K562 (cell line): ENCODE measurements around the gene PDE6B. TPM values are rescaled to one million over a fixed set of nuclear protein-coding genes. Genes with fewer than 3 reads are reported as not detected.

ENCODE experiments used
- ATAC-seq: fragments of 200-7000 bp; cut with Tn5 transposase; 3 replicates; pipeline ENCODE4 v1.9.1; 2020; ENCODE audit warnings: moderate library complexity
- BruUV-seq: library from RNA; stranded (reverse); fragments of 400-500 nt; replicated peaks from 2 replicates; lab custom pipeline; 2021; lab: Mats Ljungman, UMichigan
- CTCF ChIA-PET: fragments of 300-600 bp; formaldehyde crosslinking; extraction: SDS; loops from one replicate; lab custom pipeline; 2021; ENCODE audit warnings: low intra/inter-chr PET ratio; lab: Yijun Ruan, JAX
- POLR2A ChIA-PET: fragments of 300-600, 350-650 bp; sonication (Branson Sonifier 250); formaldehyde crosslinking; extraction: SDS; loops from one replicate; lab custom pipeline; 2021; ENCODE audit warnings: antibody characterized with exemption, inconsistent platforms; lab: Yijun Ruan, JAX
- DNase-seq, 4 experiments: peaks; one replicate each; pipeline versions ENCODE4 v3.0.0 to v3.0.0-alpha.2; 2011 to 2018; ENCODE audit warnings: low spot score in 3 of 4, mixed read lengths in 3 of 4; ENCODE audit errors: extremely low read depth in 1 of 4
- FAIRE-seq: peaks from 2 replicates; lab custom pipeline; 2011; peaks lifted over from hg19 to GRCh38; lab: Jason Lieb, UNC
- H2AFZ ChIP-seq: 2 replicates; pipeline ENCODE4 v1.6.0; 2011; ENCODE audit warnings: low read depth, low read length, control low read depth, inconsistent platforms
- H3K27ac ChIP-seq: fragments of 200-600 bp; 3 replicates; pipeline ENCODE4 v1.8.0; 2011; ENCODE audit warnings: low read depth, mild to moderate bottlenecking, control low read depth, inconsistent platforms, low read length, moderate library complexity, mixed read lengths; ENCODE audit errors: extremely low read depth
- H3K27me3 ChIP-seq, 2 experiments: fragments of 300-600 bp in 1 of 2; 2 replicates in 1 of 2; 3 replicates in 1 of 2; pipeline versions ENCODE4 v1.6.0 to v1.8.0; 2011; ENCODE audit warnings: inconsistent platforms in 2 of 2, low read length in 2 of 2, mild to moderate bottlenecking in 1 of 2, mixed read lengths in 1 of 2, moderate library complexity in 1 of 2; ENCODE audit not compliant: control insufficient read depth in 2 of 2, insufficient read depth in 2 of 2
- H3K36me3 ChIP-seq: fragments of 300-600 bp; 3 replicates; pipeline ENCODE4 v1.8.0; 2011; ENCODE audit warnings: mild to moderate bottlenecking, low read length, inconsistent platforms; ENCODE audit not compliant: control insufficient read depth, insufficient read depth
- H3K4me1 ChIP-seq, 2 experiments: fragments of 200-600 bp in 1 of 2; replicated peaks in 1 of 2; 2 replicates in 1 of 2; 3 replicates in 1 of 2; pipeline versions ENCODE4 v1.5.1 to v1.8.0; 2011; ENCODE audit warnings: inconsistent platforms in 2 of 2, low read length in 2 of 2, mild to moderate bottlenecking in 1 of 2, mixed read lengths in 1 of 2, moderate library complexity in 1 of 2; ENCODE audit not compliant: control insufficient read depth in 2 of 2, insufficient read depth in 2 of 2
- H3K4me2 ChIP-seq: 2 replicates; pipeline ENCODE4 v1.6.1; 2011; ENCODE audit warnings: low read length, control low read depth, inconsistent platforms, mixed read lengths; ENCODE audit not compliant: insufficient read depth
- H3K4me3 ChIP-seq: fragments of 200-600 bp; sonication (generic), shearing (Covaris generic); 2 replicates; pipeline ENCODE4 v1.5.1; 2016; ENCODE audit warnings: control low read depth, inconsistent platforms
- H3K79me2 ChIP-seq: fragments of 200-600 bp; 3 replicates; pipeline ENCODE4 v1.8.0; 2011; ENCODE audit warnings: low read length, inconsistent platforms; ENCODE audit not compliant: control insufficient read depth, insufficient read depth
- H3K9ac ChIP-seq, 2 experiments: 2 replicates each; pipeline versions ENCODE4 v1.6.0 to v1.6.1; 2011; ENCODE audit warnings: low read depth in 2 of 2, low read length in 2 of 2, control low read depth in 1 of 2, inconsistent platforms in 1 of 2, mild to moderate bottlenecking in 1 of 2, mixed read lengths in 1 of 2; ENCODE audit not compliant: insufficient read depth in 1 of 2
- H3K9me1 ChIP-seq: one replicate; pipeline ENCODE4 v1.6.0; 2011; ENCODE audit warnings: inconsistent platforms, mild to moderate bottlenecking, low read length, moderate library complexity; ENCODE audit not compliant: control insufficient read depth, insufficient read depth
- H3K9me3 ChIP-seq: replicated peaks from 2 replicates; pipeline ENCODE4 v1.5.1; 2011; ENCODE audit warnings: low read depth, low read length, inconsistent platforms; ENCODE audit not compliant: control insufficient read depth, insufficient read depth
- H4K20me1 ChIP-seq: replicated peaks from 2 replicates; pipeline ENCODE4 v1.6.1; 2011; ENCODE audit warnings: low read length, inconsistent platforms, mixed read lengths; ENCODE audit not compliant: control insufficient read depth, insufficient read depth
- BRF2 ChIP-seq: IDR thresholded peaks from 3 replicates; pipeline ENCODE4 v1.6.1; 2011; ENCODE audit warnings: borderline replicate concordance, mild to moderate bottlenecking; ENCODE audit not compliant: insufficient read length, insufficient read depth
- ELK1 ChIP-seq: sonication (generic); formaldehyde crosslinking; IDR thresholded peaks from 2 replicates; pipeline ENCODE4 v1.8.1; 2022; ENCODE audit warnings: missing genetic modification reagents
- ETS1 ChIP-seq: conservative IDR thresholded peaks from 2 replicates; pipeline ENCODE4 v1.6.1; 2011; ENCODE audit warnings: low read depth, mild to moderate bottlenecking, low read length; ENCODE audit not compliant: control insufficient read depth
- EZH2 ChIP-seq: IDR thresholded peaks from 2 replicates; pipeline ENCODE4 v1.6.1; 2012; ENCODE audit warnings: low read depth, mild to moderate bottlenecking, inconsistent platforms, low read length, borderline replicate concordance
- KLF13 ChIP-seq: fragments of 450-650 bp; IDR thresholded peaks from 2 replicates; pipeline ENCODE4 v1.6.1; 2016; ENCODE audit warnings: missing genetic modification characterization, low read depth, mild to moderate bottlenecking, missing compliant biosample characterization, moderate library complexity, borderline replicate concordance
- MTA2 ChIP-seq: fragments of 450-650 bp; IDR thresholded peaks from 2 replicates; pipeline ENCODE4 v1.6.1; 2016; ENCODE audit warnings: low read depth
- POLR3A ChIP-seq: IDR thresholded peaks from 2 replicates; pipeline ENCODE4 v1.6.1; 2011; ENCODE audit warnings: borderline replicate concordance, mild to moderate bottlenecking, moderate library complexity; ENCODE audit not compliant: insufficient read length, insufficient read depth; ENCODE audit errors: extremely low read depth
- ZBTB34 ChIP-seq: fragments of 250-450 bp; sonication (Bioruptor Pico); IDR thresholded peaks from 2 replicates; pipeline ENCODE4 v1.8.0; 2021; ENCODE audit warnings: mild to moderate bottlenecking, moderate library complexity
- ZNF41 ChIP-seq: fragments of 250-450 bp; sonication (Bioruptor Pico); conservative IDR thresholded peaks from 2 replicates; pipeline ENCODE4 v1.4.0; 2020; ENCODE audit warnings: mild to moderate bottlenecking
- ZNF740 ChIP-seq, 3 experiments: fragments of 200-800 bp in 1 of 3; sonication (Bioruptor generic) in 1 of 3; sonication (generic) in 1 of 3; formaldehyde crosslinking in 1 of 3; IDR thresholded peaks; 2 replicates each; pipeline versions ENCODE4 v1.6.1 to v1.8.0; 2016 to 2022; ENCODE audit warnings: mild to moderate bottlenecking in 2 of 3, missing compliant biosample characterization in 2 of 3, missing genetic modification characterization in 2 of 3, missing genetic modification reagents in 1 of 3
- ZSCAN29 ChIP-seq: fragments of 450-650 bp; IDR thresholded peaks from 2 replicates; pipeline ENCODE4 v1.6.1; 2017
- ZSCAN32 ChIP-seq: fragments of 450-650 bp; formaldehyde crosslinking; IDR thresholded peaks from 2 replicates; pipeline ENCODE4 v1.4.0; 2020; ENCODE audit warnings: mild to moderate bottlenecking, moderate library complexity
- WGBS: fragments of 100-300 bp; shearing (Covaris generic); methylation state at CpG from one replicate; pipeline ENCODE4 v1.1.6; 2016; ENCODE audit warnings: low coverage, mixed read lengths; ENCODE audit not compliant: insufficient coverage; ENCODE audit errors: missing lambda C conversion rate; 5-methylcytosine and 5-hydroxymethylcytosine counted together
- in situ Hi-C: fragments of 300-500 bp; cut with MboI; formaldehyde crosslinking; loops from 4 replicates; pipeline ENCODE4 v1.15.0; 2018; ENCODE audit warnings: inconsistent platforms, mixed read lengths
- intact Hi-C: fragments of 100-400 bp; cut with micrococcal nuclease; formaldehyde crosslinking; loops from 2 replicates; pipeline ENCODE4 v1.14.2; 2022
- polyA plus RNA-seq, 8 experiments: library from polyadenylated mRNA; depleted of rRNA in 4 of 8; stranded (reverse) in 5 of 8; unstranded in 3 of 8; fragments of >200 nt; fragmentation: Nextera tagmentation in 2 of 8; fragmentation: Illumina TruSeq in 1 of 8; extraction: Ambion mirVana in 2 of 8; extraction: Trizol in 1 of 8; gene quantifications; 2 replicates each; pipeline versions ENCODE4 v1.2.1 to v1.2.3, GENCODE V29; 2011 to 2014; ENCODE audit warnings: inconsistent platforms in 1 of 8, missing spikeins in 1 of 8
- total RNA-seq, 7 experiments: library from RNA; depleted of rRNA in 6 of 7; stranded (reverse); fragments of >200 nt in 6 of 7; fragmentation: Illumina TruSeq in 2 of 7; extraction: Trizol in 2 of 7; gene quantifications; 2 replicates each; pipeline versions ENCODE4 v1.2.1 to v1.2.3, GENCODE V29; 2011 to 2021; ENCODE audit warnings: low replicate concordance in 1 of 7

The PDE6B gene
- total and polyA plus RNA-seq, 9 of the 15 experiments (the other 6 are each of a cell fraction or from before 2014, with no cell fraction given) = 0.04 TPM; not detected in 8

- BruUV-seq = no TSS peak
- in situ Hi-C loops = no loop called here
- no peak for ATAC-seq
- peaks cover 3% of the 10 kb centered on the region; the same call in 1 of the 2 replicates for H3K9me3 ChIP-seq
- ChIA-PET POLR2A (interaction anchor here (0.7 kb wide), 1 partner anchor 13 kb away, joined by 4 read pairs; no protein-coding TSS in a partner anchor), CTCF (no interaction called here)
- H2AFZ ChIP-seq = 0 out of 2 replicates have a peak overlapping the region, but pooled peaks have one; percentile 24
- no peak overlapping the region for H3K4me3 ChIP-seq
- intact Hi-C loops = no loop called here
- H3K4me2 ChIP-seq = no peak overlapping the region
- no peak for DNase-seq
- H3K79me2 ChIP-seq = no peaks in the 10 kb centered on the region
- H3K4me1 ChIP-seq = peaks cover 0 to 65% of the 10 kb centered on the region in 2 experiments; a peak in 2 of 5 replicates
- no peaks in the 10 kb centered on the region for H3K9me1 ChIP-seq
- no peaks in the 10 kb centered on the region for H4K20me1 ChIP-seq
- H3K9ac ChIP-seq = peak overlapping the region in 1 of 2 experiments; percentile 64; a peak in 1 of 4 replicates
- H3K36me3 ChIP-seq = no peaks in the 10 kb centered on the region
- no peak overlapping the region for H3K27ac ChIP-seq
- FAIRE-seq = no peak
- H3K27me3 ChIP-seq = peaks cover 30 to 52% of the 10 kb centered on the region in 2 experiments; a peak in 4 of 5 replicates
- 20% methylated on average over 23 of the region's 26 CpGs for WGBS
- no peak for TF ChIP-seq KLF13 (tag)
- TF ChIP-seq ZSCAN29 = no peak
- TF ChIP-seq ETS1 = no peak
- no peak for TF ChIP-seq EZH2
- no peak for TF ChIP-seq ELK1
- TF ChIP-seq ZNF740 (CRISPR knock-in tag; IDR thresholded peaks at IDR 0.05) = no peak
- TF ChIP-seq ZNF740 (tag; IDR thresholded peaks at IDR 0.05) = no peak
- no peak for TF ChIP-seq ZBTB34 (CRISPR knock-in tag)
- TF ChIP-seq POLR3A = no peak
- no peak for TF ChIP-seq ZNF41 (CRISPR knock-in tag)
- TF ChIP-seq MTA2 = no peak
- no peak for TF ChIP-seq BRF2
- TF ChIP-seq ZSCAN32 (CRISPR knock-in tag) = no peak
Observed at GRCh38 chr4:655464-656151, 30.2 kb downstream of the PDE6B start.
